ENCODE measurements around the gene REG1B. TPM values are rescaled to one million over a fixed set of nuclear protein-coding genes. Genes with fewer than 3 reads are reported as not detected.
A peak's percentile ranks its signal among the peaks of the same experiment; 100 is the strongest.

The REG1B gene
- total RNA-seq, 4 donors from 2014 or later, result 2.1 to 9.0 (median 4.1) TPM; not detected in 1

DNA sequence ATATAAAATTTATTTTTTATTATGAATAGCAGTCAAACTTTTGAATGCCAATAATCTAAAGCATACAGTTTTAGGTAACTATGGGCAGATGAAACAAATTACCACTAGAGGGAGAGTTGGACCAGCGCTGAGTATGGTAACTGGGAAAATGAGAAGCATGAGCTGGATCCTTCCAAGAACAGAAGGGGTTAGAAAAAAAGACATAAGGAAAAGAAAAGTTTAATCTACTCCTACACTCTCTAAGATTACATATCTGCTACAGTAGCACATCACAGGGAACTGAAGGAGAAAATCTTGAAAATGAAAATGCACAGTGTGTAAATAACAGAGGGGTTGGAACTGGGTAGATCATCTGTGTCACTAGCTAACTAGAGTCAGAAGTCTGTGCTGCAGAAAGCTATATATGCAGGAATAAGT, 46.8 kb downstream of the REG1B start:
- Histone ChIP-seq H3K36me3 (no peaks in the 10 kb centered on the region), H3K27me3 (no peaks in the 10 kb centered on the region), H3K4me3 (no peak overlapping the region), H3K27ac (no peak overlapping the region), H3K9me3 (no peaks in the 10 kb centered on the region), H3K4me1 (no peaks in the 10 kb centered on the region)
- no peak for DNase-seq (ENCODE audit: low spot score in 2 of 2)
- WGBS, 2 donors, result 14 to 23% methylated on average over 1 of the region's 1 CpG
- TF ChIP-seq, protein P1, sequence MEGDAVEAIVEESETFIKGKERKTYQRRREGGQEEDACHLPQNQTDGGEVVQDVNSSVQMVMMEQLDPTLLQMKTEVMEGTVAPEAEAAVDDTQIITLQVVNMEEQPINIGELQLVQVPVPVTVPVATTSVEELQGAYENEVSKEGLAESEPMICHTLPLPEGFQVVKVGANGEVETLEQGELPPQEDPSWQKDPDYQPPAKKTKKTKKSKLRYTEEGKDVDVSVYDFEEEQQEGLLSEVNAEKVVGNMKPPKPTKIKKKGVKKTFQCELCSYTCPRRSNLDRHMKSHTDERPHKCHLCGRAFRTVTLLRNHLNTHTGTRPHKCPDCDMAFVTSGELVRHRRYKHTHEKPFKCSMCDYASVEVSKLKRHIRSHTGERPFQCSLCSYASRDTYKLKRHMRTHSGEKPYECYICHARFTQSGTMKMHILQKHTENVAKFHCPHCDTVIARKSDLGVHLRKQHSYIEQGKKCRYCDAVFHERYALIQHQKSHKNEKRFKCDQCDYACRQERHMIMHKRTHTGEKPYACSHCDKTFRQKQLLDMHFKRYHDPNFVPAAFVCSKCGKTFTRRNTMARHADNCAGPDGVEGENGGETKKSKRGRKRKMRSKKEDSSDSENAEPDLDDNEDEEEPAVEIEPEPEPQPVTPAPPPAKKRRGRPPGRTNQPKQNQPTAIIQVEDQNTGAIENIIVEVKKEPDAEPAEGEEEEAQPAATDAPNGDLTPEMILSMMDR (IDR thresholded peaks at IDR 0.05), result peak; percentile 31 to 52 (median 42)
- TF ChIP-seq EP300 (IDR thresholded peaks at IDR 0.05) (no peak), POLR2A (IDR thresholded peaks at IDR 0.05) (no peak)

DNA sequence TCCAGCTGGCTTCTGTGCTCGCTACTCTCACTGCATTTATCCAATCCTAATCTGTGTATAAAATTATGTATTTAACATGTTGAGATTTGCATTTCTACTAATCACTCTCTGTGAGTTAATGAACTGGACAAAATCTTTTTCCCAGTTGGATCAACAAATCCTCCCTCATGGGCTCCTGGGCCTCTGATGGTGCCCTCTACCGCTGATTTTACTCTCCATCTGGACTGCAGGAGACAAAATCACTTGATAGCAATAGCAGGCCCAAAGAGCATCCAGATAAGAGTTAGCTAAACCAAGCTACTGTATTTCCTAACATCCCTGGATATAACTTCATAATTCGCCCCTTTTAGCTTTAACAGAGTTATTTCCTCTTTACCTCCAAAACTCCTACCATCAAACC, 47.8 kb downstream of the REG1B start:
- no peak overlapping the region for H3K27ac ChIP-seq
- H3K27me3 ChIP-seq, result no peaks in the 10 kb centered on the region
- H3K4me1 ChIP-seq, result no peaks in the 10 kb centered on the region
- 80 to 87% methylated on average over 3 of the region's 3 CpGs for WGBS, 2 donors
- no peak overlapping the region for H3K4me3 ChIP-seq
- TF ChIP-seq EP300 (IDR thresholded peaks at IDR 0.05) (no peak), POLR2A (IDR thresholded peaks at IDR 0.05) (no peak)
- TF ChIP-seq, protein P1 (IDR thresholded peaks at IDR 0.05), result no peak
- H3K36me3 ChIP-seq, result no peaks in the 10 kb centered on the region
- H3K9me3 ChIP-seq, result no peaks in the 10 kb centered on the region
- DNase-seq (ENCODE audit: low spot score in 2 of 2), result no peak

Other genes starting within 250 kb of the REG1B start
- not detected for gene REG3G, start 62.3 kb downstream of the REG1B start, total RNA-seq
- gene REG1A, start 32.5 kb upstream of the REG1B start, total RNA-seq, result 10 to 100 TPM in 2 of 4 donors, 1 to 10 TPM in 2; 3.8 to 30.9 (median 9.2) TPM
- gene REG3A, start 71.8 kb upstream of the REG1B start, total RNA-seq, result not detected